HG03097 (cell line): ENCODE measurements around the gene ZBTB7B.
A peak's percentile ranks its signal among the peaks of the same experiment; 100 is the strongest.
"Not testable (repeated sequence)": the region's sequence is repeated elsewhere in the genome, so short reads cannot be mapped to it uniquely, and the experiment has no call there.

Source experiments
- ATAC-seq: cut with Tn5 transposase; IDR thresholded peaks from one replicate; pipeline ENCODE4 v1.9.1; 2021; ENCODE audit not compliant: unreplicated experiment, low FRiP score

The ZBTB7B gene

GRCh38 chr1:154986736-154987135, 15.9 kb upstream of the ZBTB7B start:
- ATAC-seq, result not testable (repeated sequence)

- ATAC-seq, result no peak
These were observed 15.3 kb upstream of the ZBTB7B start for GRCh38 chr1:154987326-154987725.

DNA sequence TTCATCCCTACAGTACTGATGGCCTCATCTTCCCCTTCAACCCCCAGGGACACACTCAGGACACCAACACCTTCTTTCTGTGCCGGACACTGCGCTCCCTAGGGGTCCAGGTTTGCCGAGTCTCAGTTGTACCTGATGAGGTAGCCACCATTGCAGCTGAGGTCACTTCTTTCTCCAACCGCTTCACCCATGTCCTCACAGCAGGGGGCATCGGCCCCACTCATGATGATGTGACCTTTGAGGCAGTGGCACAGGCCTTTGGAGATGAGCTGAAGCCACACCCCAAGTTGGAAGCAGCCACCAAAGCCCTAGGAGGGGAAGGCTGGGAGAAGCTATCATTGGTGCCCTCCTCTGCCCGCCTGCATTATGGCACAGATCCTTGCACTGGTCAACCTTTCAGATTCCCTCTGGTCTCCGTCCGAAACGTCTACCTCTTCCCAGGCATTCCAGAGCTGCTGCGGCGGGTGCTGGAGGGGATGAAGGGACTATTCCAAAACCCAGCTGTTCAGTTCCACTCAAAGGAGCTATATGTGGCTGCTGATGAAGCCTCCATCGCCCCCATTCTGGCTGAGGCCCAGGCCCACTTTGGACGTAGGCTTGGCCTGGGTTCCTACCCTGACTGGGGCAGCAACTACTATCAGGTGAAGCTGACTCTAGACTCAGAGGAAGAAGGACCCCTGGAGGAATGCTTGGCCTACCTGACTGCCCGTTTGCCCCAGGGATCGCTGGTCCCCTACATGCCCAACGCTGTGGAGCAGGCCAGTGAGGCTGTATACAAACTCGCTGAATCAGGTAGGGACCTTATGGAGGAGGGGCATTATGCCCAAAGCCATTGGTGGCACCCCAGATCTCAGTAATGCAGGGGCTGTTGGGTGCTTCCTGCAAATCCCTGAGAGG, 14.3 kb upstream of the ZBTB7B start:
- ATAC-seq, result no peak

DNA sequence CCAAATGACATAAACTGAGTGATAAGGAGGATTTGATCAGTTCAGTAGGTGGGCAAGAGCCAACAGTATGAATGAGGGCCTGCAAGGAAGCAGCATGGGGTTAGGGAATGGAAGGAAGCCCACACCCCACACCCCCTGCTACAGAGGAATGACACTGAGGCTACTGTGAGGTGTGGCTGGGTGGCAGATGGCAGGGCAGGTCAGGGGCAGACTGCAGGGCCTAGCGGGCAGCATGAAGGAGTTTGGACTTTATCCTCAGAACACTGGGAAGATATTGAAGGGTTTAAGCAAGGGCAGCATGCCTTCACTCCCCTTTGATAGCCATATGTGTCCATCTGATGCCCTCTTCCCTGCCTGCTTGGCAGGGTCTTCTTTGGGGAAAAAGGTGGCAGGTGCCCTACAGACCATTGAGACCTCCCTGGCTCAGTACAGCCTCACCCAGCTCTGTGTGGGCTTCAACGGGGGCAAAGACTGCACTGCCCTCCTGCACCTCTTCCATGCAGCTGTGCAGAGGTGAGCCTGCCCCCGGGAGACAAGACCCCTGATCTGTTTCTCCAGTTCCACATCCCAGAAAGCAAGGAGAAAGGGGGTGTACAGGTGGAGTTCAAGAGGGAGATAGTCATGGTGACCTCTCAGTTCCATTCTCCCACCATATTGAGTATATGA, 13.3 kb upstream of the ZBTB7B start:
- ATAC-seq, result no peak

DNA sequence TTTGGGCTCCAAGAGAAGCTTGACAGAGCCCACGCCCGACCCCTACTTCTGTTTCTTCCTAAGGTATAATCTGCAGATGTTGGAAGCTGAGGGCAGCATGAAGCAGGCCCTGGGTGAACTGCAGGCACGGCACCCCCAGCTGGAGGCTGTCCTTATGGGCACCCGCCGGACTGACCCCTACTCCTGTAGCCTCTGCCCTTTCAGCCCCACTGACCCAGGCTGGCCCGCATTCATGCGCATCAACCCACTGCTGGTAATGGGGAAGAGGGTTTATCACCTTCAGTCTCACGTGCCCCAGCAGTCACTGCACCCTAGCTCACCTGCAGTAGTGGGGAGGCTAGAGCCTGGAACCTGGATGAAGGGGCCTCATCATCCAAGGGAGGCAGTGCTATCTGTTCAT, 12.3 kb upstream of the ZBTB7B start:
- ATAC-seq, result no peak

- no peak for ATAC-seq
These were observed 9.7 kb upstream of the ZBTB7B start for GRCh38 chr1:154992721-154993571.

DNA sequence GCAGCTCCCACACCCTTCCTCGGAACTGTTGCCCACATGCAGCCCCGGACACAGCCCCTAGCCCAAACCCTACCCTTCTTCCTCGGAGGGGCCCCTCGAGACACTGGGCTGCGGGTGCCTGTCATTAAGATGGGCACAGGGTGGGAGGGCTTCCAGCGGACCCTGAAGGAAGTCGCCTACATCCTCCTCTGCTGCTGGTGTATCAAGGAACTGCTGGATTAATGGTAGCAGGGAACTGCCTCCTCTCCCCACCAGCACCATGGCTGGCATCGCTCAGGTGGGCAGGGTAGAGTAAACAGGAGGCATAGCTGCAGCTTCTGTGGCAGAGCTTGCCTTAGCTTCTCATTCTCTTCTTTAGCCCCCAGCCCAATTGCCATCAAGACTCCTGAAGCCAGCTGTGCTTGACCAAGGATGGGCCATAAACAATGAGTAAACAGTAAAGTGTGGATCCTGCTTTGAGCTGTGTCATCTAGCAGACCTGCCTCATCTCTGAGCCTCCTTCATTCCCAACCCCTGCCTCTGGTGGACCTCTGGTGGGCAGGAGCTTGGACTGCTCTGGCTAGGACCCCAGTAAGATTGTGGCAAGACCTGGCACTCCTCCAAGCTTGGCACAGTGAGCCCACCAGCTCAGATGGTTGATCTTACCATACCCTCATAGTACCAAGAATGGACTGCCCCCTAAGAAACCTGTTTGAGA, 8.9 kb upstream of the ZBTB7B start, which contains the start of gene LENEP:
Gene LENEP (plus strand): TSS at position 15 of the 697 bp plus-strand sequence. CDS start 22 bp downstream, at position 37.
- no peak for ATAC-seq

- ATAC-seq, result no peak
These were observed 8.4 kb upstream of the ZBTB7B start for GRCh38 chr1:154994269-154994587.

GRCh38 chr1:154994591-154994990, 8.0 kb upstream of the ZBTB7B start:
- ATAC-seq, result no peak

DNA sequence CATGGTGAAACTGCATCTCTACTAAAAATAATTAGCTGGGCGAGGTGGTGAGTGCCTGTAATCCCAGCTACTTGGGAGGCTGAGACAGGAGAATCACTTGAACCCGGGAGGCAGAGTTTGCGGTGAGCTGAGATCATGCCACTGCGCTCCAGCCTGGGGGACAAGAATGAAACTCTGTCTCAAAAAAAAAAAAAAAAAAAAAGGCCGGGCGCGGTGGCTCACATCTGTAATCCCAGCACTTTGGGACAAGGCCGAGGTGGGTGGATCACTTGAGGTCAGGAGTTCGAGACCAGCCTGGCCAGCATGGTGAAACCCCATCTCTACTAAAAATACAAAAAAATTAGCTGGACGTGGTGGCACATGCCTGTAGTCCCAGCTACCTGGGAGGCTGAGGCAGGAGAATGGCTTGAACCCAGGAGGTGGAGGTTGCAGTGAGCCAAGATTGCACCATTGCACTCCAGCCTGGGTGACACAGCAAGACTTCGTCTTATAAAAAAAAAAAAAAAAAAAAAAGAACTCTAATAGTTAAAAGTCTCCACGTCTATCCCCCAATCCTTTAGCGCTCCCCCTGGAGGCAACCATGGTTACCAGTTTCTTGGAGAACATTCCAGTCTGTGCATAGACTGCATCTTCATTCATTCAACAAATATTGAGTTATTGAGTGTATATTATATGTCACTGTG, 7.2 kb upstream of the ZBTB7B start:
- ATAC-seq, result not testable (repeated sequence)

DNA sequence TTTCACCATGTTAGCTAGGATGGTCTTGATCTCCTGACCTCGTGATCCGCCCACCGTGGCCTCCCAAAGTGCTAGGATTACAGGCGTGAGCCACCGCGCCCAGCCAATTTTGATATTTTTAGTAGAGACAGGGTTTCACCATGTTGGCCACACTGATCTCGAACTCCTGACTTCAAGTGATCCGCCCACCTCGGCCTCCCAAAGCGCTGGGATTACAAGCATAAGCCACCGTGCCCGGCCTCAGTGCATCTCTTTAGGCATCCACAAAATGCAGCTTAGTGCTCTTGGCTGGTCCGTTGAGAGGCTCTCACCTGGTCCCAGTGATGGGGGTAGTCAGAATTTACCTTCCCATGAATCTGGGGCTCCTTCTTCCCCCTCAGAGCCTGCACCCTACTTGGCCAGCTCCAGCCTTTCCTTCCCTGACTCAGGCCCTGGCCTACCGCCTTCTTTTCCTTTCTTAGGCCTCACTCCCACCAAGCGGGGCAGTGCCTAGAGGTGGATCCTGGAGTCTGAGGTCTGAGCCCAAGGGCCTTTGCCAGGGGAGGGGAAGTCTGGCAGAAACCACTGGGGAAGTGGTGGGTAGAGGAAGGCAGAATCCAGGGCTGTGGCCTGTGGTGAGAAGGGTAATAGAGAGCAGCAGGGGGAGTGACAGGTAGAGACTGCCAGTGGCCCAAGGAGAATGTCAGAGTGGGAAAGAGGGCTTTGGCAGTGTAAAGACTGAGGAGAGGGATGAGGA, 5.5 kb upstream of the ZBTB7B start:
- no peak for ATAC-seq

GRCh38 chr1:154998201-154998780, 4.3 kb upstream of the ZBTB7B start:
- ATAC-seq, result no peak

- no peak for ATAC-seq
These were observed 3.6 kb upstream of the ZBTB7B start for GRCh38 chr1:154998818-154999570.

DNA sequence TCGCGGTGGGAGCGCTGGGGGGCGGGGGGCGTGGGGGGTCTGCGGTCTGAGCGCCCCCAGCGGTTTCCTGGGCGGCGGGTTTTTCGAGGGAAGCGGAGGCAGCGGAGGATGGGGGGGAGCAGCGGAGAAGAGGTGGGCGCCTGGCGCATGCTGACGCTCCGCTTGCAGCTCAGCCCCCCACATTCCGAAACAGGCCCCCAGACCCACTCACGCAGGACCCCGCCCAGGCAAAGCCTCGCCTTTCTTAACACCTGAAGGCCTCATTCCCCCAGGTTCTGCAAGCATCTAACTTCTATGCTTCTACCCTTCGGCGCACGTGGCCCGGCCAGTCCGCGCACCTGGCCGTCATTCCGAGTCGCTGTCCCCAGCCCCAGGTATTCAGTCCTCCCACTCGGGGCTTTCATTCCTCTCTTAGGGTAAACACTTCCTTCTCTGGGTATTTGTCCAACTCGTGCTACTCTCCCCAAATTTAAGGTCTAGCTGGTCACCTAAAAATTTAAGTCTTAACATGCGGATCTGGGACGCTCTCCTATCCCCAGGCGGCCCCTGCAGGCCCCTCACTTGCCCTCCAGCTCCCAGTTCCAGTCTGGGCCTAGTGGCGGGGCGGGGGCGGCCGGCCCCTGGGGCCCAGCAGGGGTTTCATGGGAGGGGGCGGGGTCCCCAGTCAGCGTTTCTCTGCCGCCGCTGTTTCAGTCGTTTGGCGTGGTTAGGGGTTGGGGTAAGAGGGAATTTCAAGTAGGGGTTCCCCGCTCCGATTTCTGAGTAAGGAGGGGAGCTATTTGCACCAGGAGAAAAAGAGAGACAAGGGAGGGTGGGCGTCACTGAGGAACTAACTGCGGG, 2.8 kb upstream of the ZBTB7B start:
- no peak for ATAC-seq

GRCh38 chr1:155000411-155000725, 2.2 kb upstream of the ZBTB7B start:
- no peak for ATAC-seq

DNA sequence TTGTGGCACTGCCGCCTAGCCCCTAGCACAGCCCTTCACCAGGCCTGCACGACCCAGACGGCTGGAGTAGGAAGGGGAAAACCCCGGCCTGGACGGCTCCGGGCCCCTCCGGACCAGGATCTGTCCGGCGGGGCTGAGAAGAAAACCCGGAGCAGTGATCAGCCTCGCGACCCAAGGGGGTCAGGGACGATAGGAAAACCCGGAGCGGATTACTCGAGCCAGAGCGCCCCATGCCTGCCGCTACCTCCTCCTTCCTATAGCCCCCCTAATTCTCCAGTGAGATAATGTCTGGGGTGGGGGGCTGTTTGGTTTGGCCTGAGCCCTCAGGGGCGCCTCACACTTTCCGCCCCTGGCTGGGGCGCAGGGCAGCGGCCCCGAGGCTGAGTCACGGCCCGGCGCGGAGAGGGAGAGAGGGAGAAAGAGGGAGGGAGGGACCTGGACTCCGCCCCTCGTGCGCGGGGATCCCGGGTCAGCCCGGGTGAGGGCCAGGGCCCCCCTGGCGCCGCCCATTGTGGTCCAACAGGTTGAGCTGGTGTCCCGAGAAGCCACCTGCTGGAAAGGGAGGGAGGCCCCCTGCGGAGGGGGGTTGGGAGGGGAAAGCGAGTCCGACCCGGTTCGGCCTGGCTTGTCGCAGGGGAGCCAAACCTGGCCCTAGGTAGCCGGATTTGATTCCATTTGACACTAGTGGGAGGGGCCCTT, 1.7 kb upstream of the ZBTB7B start:
- ATAC-seq, result peak; percentile 35

DNA sequence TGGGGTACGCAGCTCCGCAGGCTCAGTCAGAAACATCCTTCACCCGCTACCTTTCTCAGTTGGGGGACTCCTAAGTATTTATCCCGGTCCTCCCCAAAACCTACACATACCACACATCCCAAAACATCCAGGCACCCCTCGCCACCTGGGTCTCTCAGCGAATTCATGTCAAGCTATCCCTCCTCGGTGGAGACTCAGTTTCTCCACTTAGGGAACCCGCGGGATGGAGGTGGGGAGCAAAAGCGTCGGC, 1.3 kb upstream of the ZBTB7B start:
- no peak for ATAC-seq
